K562 (cell line): Measurements from ENCODE around the gene PIP5KL1. TPM values are rescaled to one million over a fixed set of nuclear protein-coding genes. Genes with fewer than 3 reads are reported as not detected.

Experiments used
- ATAC-seq: fragments of 200-7000 bp; cut with Tn5 transposase; 3 replicates; pipeline ENCODE4 v1.9.1; 2020; ENCODE audit warnings: moderate library complexity
- BruUV-seq: library from RNA; stranded (reverse); fragments of 400-500 nt; replicated peaks from 2 replicates; lab custom pipeline; 2021; lab: Mats Ljungman, UMichigan
- CTCF ChIA-PET: fragments of 300-600 bp; formaldehyde crosslinking; extraction: SDS; loops from one replicate; lab custom pipeline; 2021; ENCODE audit warnings: low intra/inter-chr PET ratio; lab: Yijun Ruan, JAX
- POLR2A ChIA-PET: fragments of 300-600, 350-650 bp; sonication (Branson Sonifier 250); formaldehyde crosslinking; extraction: SDS; loops from one replicate; lab custom pipeline; 2021; ENCODE audit warnings: antibody characterized with exemption, inconsistent platforms; lab: Yijun Ruan, JAX
- DNase-seq, 4 experiments: peaks; one replicate each; pipeline versions ENCODE4 v3.0.0 to v3.0.0-alpha.2; 2011 to 2018; ENCODE audit warnings: low spot score in 3 of 4, mixed read lengths in 3 of 4; ENCODE audit errors: extremely low read depth in 1 of 4
- FAIRE-seq: peaks from 2 replicates; lab custom pipeline; 2011; peaks lifted over from hg19 to GRCh38; lab: Jason Lieb, UNC
- H2AFZ ChIP-seq: 2 replicates; pipeline ENCODE4 v1.6.0; 2011; ENCODE audit warnings: low read depth, low read length, control low read depth, inconsistent platforms
- H3K27ac ChIP-seq: fragments of 200-600 bp; 3 replicates; pipeline ENCODE4 v1.8.0; 2011; ENCODE audit warnings: low read depth, mild to moderate bottlenecking, control low read depth, inconsistent platforms, low read length, moderate library complexity, mixed read lengths; ENCODE audit errors: extremely low read depth
- H3K27me3 ChIP-seq, 2 experiments: fragments of 300-600 bp in 1 of 2; 2 replicates in 1 of 2; 3 replicates in 1 of 2; pipeline versions ENCODE4 v1.6.0 to v1.8.0; 2011; ENCODE audit warnings: inconsistent platforms in 2 of 2, low read length in 2 of 2, mild to moderate bottlenecking in 1 of 2, mixed read lengths in 1 of 2, moderate library complexity in 1 of 2; ENCODE audit not compliant: control insufficient read depth in 2 of 2, insufficient read depth in 2 of 2
- H3K36me3 ChIP-seq: fragments of 300-600 bp; 3 replicates; pipeline ENCODE4 v1.8.0; 2011; ENCODE audit warnings: mild to moderate bottlenecking, low read length, inconsistent platforms; ENCODE audit not compliant: control insufficient read depth, insufficient read depth
- H3K4me1 ChIP-seq, 2 experiments: fragments of 200-600 bp in 1 of 2; replicated peaks in 1 of 2; 2 replicates in 1 of 2; 3 replicates in 1 of 2; pipeline versions ENCODE4 v1.5.1 to v1.8.0; 2011; ENCODE audit warnings: inconsistent platforms in 2 of 2, low read length in 2 of 2, mild to moderate bottlenecking in 1 of 2, mixed read lengths in 1 of 2, moderate library complexity in 1 of 2; ENCODE audit not compliant: control insufficient read depth in 2 of 2, insufficient read depth in 2 of 2
- H3K4me2 ChIP-seq: 2 replicates; pipeline ENCODE4 v1.6.1; 2011; ENCODE audit warnings: low read length, control low read depth, inconsistent platforms, mixed read lengths; ENCODE audit not compliant: insufficient read depth
- H3K4me3 ChIP-seq: fragments of 200-600 bp; sonication (generic), shearing (Covaris generic); 2 replicates; pipeline ENCODE4 v1.5.1; 2016; ENCODE audit warnings: control low read depth, inconsistent platforms
- H3K79me2 ChIP-seq: fragments of 200-600 bp; 3 replicates; pipeline ENCODE4 v1.8.0; 2011; ENCODE audit warnings: low read length, inconsistent platforms; ENCODE audit not compliant: control insufficient read depth, insufficient read depth
- H3K9ac ChIP-seq, 2 experiments: 2 replicates each; pipeline versions ENCODE4 v1.6.0 to v1.6.1; 2011; ENCODE audit warnings: low read depth in 2 of 2, low read length in 2 of 2, control low read depth in 1 of 2, inconsistent platforms in 1 of 2, mild to moderate bottlenecking in 1 of 2, mixed read lengths in 1 of 2; ENCODE audit not compliant: insufficient read depth in 1 of 2
- H3K9me1 ChIP-seq: one replicate; pipeline ENCODE4 v1.6.0; 2011; ENCODE audit warnings: inconsistent platforms, mild to moderate bottlenecking, low read length, moderate library complexity; ENCODE audit not compliant: control insufficient read depth, insufficient read depth
- H3K9me3 ChIP-seq: replicated peaks from 2 replicates; pipeline ENCODE4 v1.5.1; 2011; ENCODE audit warnings: low read depth, low read length, inconsistent platforms; ENCODE audit not compliant: control insufficient read depth, insufficient read depth
- H4K20me1 ChIP-seq: replicated peaks from 2 replicates; pipeline ENCODE4 v1.6.1; 2011; ENCODE audit warnings: low read length, inconsistent platforms, mixed read lengths; ENCODE audit not compliant: control insufficient read depth, insufficient read depth
- CHD1 ChIP-seq: fragments of 200-600 bp; sonication (generic); IDR thresholded peaks from one replicate; pipeline ENCODE4 v1.6.1; 2012; ENCODE audit warnings: mild to moderate bottlenecking, moderate library complexity, low read length, inconsistent platforms
- ETS1 ChIP-seq: conservative IDR thresholded peaks from 2 replicates; pipeline ENCODE4 v1.6.1; 2011; ENCODE audit warnings: low read depth, mild to moderate bottlenecking, low read length; ENCODE audit not compliant: control insufficient read depth
- HDAC1 ChIP-seq, 2 experiments: fragments of 450-650 bp; IDR thresholded peaks; 2 replicates each; pipeline ENCODE4 v1.6.1; 2016 to 2017; ENCODE audit warnings: inconsistent platforms in 1 of 2, mild to moderate bottlenecking in 1 of 2, moderate library complexity in 1 of 2
- HMGXB4 ChIP-seq: sonication (generic); formaldehyde crosslinking; IDR thresholded peaks from 2 replicates; pipeline ENCODE4 v1.8.1; 2023; ENCODE audit warnings: mild to moderate bottlenecking, missing genetic modification reagents
- LCOR ChIP-seq: sonication (generic); formaldehyde crosslinking; IDR thresholded peaks from 2 replicates; pipeline ENCODE4 v1.8.0; 2022; ENCODE audit warnings: mild to moderate bottlenecking, missing genetic modification reagents
- NR2C2 ChIP-seq, 2 experiments: fragments of 200-800 bp in 1 of 2; sonication (Bioruptor generic) in 1 of 2; sonication (generic) in 1 of 2; formaldehyde crosslinking in 1 of 2; IDR thresholded peaks; 2 replicates each; pipeline versions ENCODE4 v1.6.1 to v1.8.0; 2016 to 2022; ENCODE audit warnings: mild to moderate bottlenecking in 1 of 2, missing compliant biosample characterization in 1 of 2, missing genetic modification characterization in 1 of 2, missing genetic modification reagents in 1 of 2
- RCOR1 ChIP-seq, 2 experiments: IDR thresholded peaks; 2 replicates each; pipeline ENCODE4 v1.6.1; 2012; ENCODE audit warnings: low read depth in 2 of 2, low read length in 2 of 2, borderline replicate concordance in 1 of 2, improper control_type of control experiment in 1 of 2
- TEAD2 ChIP-seq: fragments of 450-650 bp; IDR thresholded peaks from 2 replicates; pipeline ENCODE4 v1.6.1; 2016; ENCODE audit warnings: missing genetic modification characterization, control low read depth, missing compliant biosample characterization
- U2AF1 ChIP-seq: fragments of 200-400 bp; formaldehyde crosslinking; optimal IDR thresholded peaks from 2 replicates; pipeline ENCODE3; 2017; ENCODE audit warnings: mild to moderate bottlenecking, low read depth, low read length, moderate library complexity
- ZNF263 ChIP-seq: sonication (generic); formaldehyde crosslinking; IDR thresholded peaks from 2 replicates; pipeline ENCODE4 v1.8.0; 2022; ENCODE audit warnings: mild to moderate bottlenecking, missing genetic modification reagents, borderline replicate concordance
- WGBS: fragments of 100-300 bp; shearing (Covaris generic); methylation state at CpG from one replicate; pipeline ENCODE4 v1.1.6; 2016; ENCODE audit warnings: low coverage, mixed read lengths; ENCODE audit not compliant: insufficient coverage; ENCODE audit errors: missing lambda C conversion rate; 5-methylcytosine and 5-hydroxymethylcytosine counted together
- in situ Hi-C: fragments of 300-500 bp; cut with MboI; formaldehyde crosslinking; loops from 4 replicates; pipeline ENCODE4 v1.15.0; 2018; ENCODE audit warnings: inconsistent platforms, mixed read lengths
- intact Hi-C: fragments of 100-400 bp; cut with micrococcal nuclease; formaldehyde crosslinking; loops from 2 replicates; pipeline ENCODE4 v1.14.2; 2022
- polyA plus RNA-seq, 8 experiments: library from polyadenylated mRNA; depleted of rRNA in 4 of 8; stranded (reverse) in 5 of 8; unstranded in 3 of 8; fragments of >200 nt; fragmentation: Nextera tagmentation in 2 of 8; fragmentation: Illumina TruSeq in 1 of 8; extraction: Ambion mirVana in 2 of 8; extraction: Trizol in 1 of 8; gene quantifications; 2 replicates each; pipeline versions ENCODE4 v1.2.1 to v1.2.3, GENCODE V29; 2011 to 2014; ENCODE audit warnings: inconsistent platforms in 1 of 8, missing spikeins in 1 of 8
- total RNA-seq, 7 experiments: library from RNA; depleted of rRNA in 6 of 7; stranded (reverse); fragments of >200 nt in 6 of 7; fragmentation: Illumina TruSeq in 2 of 7; extraction: Trizol in 2 of 7; gene quantifications; 2 replicates each; pipeline versions ENCODE4 v1.2.1 to v1.2.3, GENCODE V29; 2011 to 2021; ENCODE audit warnings: low replicate concordance in 1 of 7
- TF ChIP-seq, protein P1 (sequence below): fragments of 450-650 bp; IDR thresholded peaks from 2 replicates; pipeline ENCODE4 v1.6.1; 2018; ENCODE audit not compliant: partially characterized antibody

The PIP5KL1 gene
- total and polyA plus RNA-seq, 9 of the 15 experiments (the other 6 are each of a cell fraction or from before 2014, with no cell fraction given): 0.18 to 4.8 (median 1.2) TPM

DNA sequence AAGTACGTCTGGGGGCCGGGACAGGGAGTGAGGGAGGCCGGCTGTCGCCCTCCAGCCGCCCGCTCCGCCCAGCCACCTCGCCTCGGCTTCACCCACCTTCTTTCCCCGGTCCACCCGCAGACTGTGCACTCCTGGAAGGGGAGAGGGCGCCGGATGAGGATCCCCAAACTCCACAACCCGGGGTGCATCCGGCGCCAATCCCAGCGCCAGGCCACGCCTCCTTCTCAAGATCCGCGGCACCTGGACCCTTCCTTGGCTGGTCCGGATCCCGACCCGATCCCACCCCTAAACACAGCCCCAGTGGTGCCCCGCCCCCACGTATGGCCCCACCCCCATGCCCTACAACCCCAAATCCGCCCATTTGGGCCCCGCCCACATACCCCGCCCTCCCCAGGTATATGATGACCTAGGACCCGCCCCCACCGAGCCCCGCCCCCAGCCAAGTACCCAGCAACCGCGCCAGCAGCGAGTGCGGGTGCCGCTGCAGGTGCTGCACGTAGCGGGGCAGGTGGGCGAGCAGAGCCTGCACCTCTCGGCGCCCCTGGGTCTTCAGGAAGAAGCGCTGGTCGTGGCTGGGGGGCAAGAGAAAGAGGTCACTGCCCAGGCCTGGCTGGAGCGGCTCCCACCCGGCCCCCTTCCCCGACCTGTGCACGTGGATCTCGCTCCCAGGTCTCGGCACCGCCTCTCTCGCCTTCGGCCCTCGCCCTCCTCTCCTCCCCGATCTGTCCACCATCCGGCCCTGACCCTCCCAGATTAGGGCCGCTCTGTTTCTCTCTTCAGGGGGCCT is 3.2 kb downstream of the PIP5KL1 start:
- Histone ChIP-seq H3K36me3 (no peaks in the 10 kb centered on the region), H3K9ac (peak overlapping the region; percentile 6 to 80; a peak in 3 of 4 replicates), H3K9me1 (no peaks in the 10 kb centered on the region), H3K4me1 (peaks cover 37 to 63% of the 10 kb centered on the region in 2 experiments), H2AFZ (peak overlapping the region; percentile 86), H3K27me3 (no peaks in the 10 kb centered on the region), H4K20me1 (no peaks in the 10 kb centered on the region), H3K4me2 (peak overlapping the region; percentile 76), H3K9me3 (no peaks in the 10 kb centered on the region), H3K27ac (no peak overlapping the region), H3K79me2 (no peaks in the 10 kb centered on the region), H3K4me3 (peak overlapping the region; percentile 35)
- intact Hi-C loops: no loop called here
- DNase-seq: peak; percentile 82 to 93 (median 92)
- in situ Hi-C loops: loop anchor here (5.0 to 10.0 kb wide), 2 partner anchors 425 to 713 kb away; no protein-coding TSS in a partner anchor
- peak; percentile 62 for ATAC-seq
- WGBS: 14% methylated on average over 18 of the region's 56 CpGs
- no TSS peak for BruUV-seq
- ChIA-PET POLR2A (interaction anchor here (0.6 to 1.0 kb wide), 3 partner anchors 152 to 364 kb away, joined by 3 read pairs; no protein-coding TSS in a partner anchor), CTCF (no interaction called here)
- FAIRE-seq: no peak
- no peak for TF ChIP-seq U2AF1
- no peak for TF ChIP-seq NR2C2 (CRISPR knock-in tag; IDR thresholded peaks at IDR 0.05)
- peak; percentile 86 for TF ChIP-seq NR2C2 (tag; IDR thresholded peaks at IDR 0.05)
- peak; percentile 62; the same call in 1 of the 2 replicates for TF ChIP-seq ZNF263 (CRISPR knock-in tag)
- peak in 1 of 2 experiments; percentile 38; a peak in 2 of 4 replicates for TF ChIP-seq HDAC1 (IDR thresholded peaks at IDR 0.05)
- TF ChIP-seq ETS1: no peak
- 0 out of 2 replicates have a peak, but pooled peaks have one; percentile 6 for TF ChIP-seq HMGXB4 (CRISPR knock-in tag)
- peak; percentile 34 for TF ChIP-seq CHD1
- 0 out of 2 replicates have a peak, but pooled peaks have one; percentile 23 for TF ChIP-seq LCOR (CRISPR knock-in tag)
- TF ChIP-seq RCOR1 (IDR thresholded peaks at IDR 0.05; ENCODE audit: borderline replicate concordance in 1 of 2, low read depth in 2 of 2, low read length in 2 of 2): no peak
- TF ChIP-seq TEAD2: no peak
- TF ChIP-seq, protein P1, sequence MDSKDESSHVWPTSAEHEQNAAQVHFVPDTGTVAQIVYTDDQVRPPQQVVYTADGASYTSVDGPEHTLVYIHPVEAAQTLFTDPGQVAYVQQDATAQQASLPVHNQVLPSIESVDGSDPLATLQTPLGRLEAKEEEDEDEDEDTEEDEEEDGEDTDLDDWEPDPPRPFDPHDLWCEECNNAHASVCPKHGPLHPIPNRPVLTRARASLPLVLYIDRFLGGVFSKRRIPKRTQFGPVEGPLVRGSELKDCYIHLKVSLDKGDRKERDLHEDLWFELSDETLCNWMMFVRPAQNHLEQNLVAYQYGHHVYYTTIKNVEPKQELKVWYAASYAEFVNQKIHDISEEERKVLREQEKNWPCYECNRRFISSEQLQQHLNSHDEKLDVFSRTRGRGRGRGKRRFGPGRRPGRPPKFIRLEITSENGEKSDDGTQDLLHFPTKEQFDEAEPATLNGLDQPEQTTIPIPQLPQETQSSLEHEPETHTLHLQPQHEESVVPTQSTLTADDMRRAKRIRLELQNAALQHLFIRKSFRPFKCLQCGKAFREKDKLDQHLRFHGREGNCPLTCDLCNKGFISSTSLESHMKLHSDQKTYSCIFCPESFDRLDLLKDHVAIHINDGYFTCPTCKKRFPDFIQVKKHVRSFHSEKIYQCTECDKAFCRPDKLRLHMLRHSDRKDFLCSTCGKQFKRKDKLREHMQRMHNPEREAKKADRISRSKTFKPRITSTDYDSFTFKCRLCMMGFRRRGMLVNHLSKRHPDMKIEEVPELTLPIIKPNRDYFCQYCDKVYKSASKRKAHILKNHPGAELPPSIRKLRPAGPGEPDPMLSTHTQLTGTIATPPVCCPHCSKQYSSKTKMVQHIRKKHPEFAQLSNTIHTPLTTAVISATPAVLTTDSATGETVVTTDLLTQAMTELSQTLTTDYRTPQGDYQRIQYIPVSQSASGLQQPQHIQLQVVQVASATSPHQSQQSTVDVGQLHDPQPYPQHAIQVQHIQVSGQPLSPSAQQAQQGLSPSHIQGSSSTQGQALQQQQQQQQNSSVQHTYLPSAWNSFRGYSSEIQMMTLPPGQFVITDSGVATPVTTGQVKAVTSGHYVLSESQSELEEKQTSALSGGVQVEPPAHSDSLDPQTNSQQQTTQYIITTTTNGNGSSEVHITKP: peak; percentile 16
